KMS-11 (cell line): Measurements from ENCODE around the gene USP35.

ENCODE experiments used
- H2AFZ ChIP-seq: fragments of 200-600 bp; sonication (generic); 2 replicates; pipeline ENCODE4 v1.6.1; 2016; ENCODE audit warnings: antibody characterized with exemption, mixed run types, low read depth
- H3K27ac ChIP-seq: fragments of 200-600 bp; sonication (generic); 2 replicates; pipeline ENCODE4 v1.6.1; 2016; ENCODE audit warnings: mild to moderate bottlenecking, mixed run types
- H3K27me3 ChIP-seq: fragments of 200-600 bp; sonication (generic); 2 replicates; pipeline ENCODE4 v1.6.1; 2017; ENCODE audit warnings: mild to moderate bottlenecking, low read depth, mixed run types, moderate library complexity; ENCODE audit not compliant: insufficient read depth
- H3K36me3 ChIP-seq: fragments of 200-600 bp; sonication (generic); 2 replicates; pipeline ENCODE4 v1.6.1; 2017; ENCODE audit warnings: mild to moderate bottlenecking, mixed run types; ENCODE audit not compliant: insufficient read depth
- H3K4me1 ChIP-seq: fragments of 200-600 bp; sonication (generic); 2 replicates; pipeline ENCODE4 v1.6.1; 2016; ENCODE audit warnings: mild to moderate bottlenecking, low read depth, mixed run types; ENCODE audit not compliant: poor library complexity, severe bottlenecking
- H3K4me2 ChIP-seq: fragments of 200-600 bp; sonication (generic); 2 replicates; pipeline ENCODE4 v1.7.0; 2016; ENCODE audit warnings: mild to moderate bottlenecking, mixed run types
- H3K4me3 ChIP-seq: fragments of 200-600 bp; sonication (generic); IDR thresholded peaks from 2 replicates; pipeline ENCODE4 v1.6.1; 2017; ENCODE audit warnings: low read depth, low read length, mixed read lengths; ENCODE audit not compliant: insufficient read depth
- H3K79me2 ChIP-seq: fragments of 200-600 bp; sonication (generic); 2 replicates; pipeline ENCODE4 v1.6.1; 2016; ENCODE audit warnings: low read depth, mixed run types; ENCODE audit not compliant: insufficient read depth
- H3K9ac ChIP-seq: fragments of 200-600 bp; sonication (generic); 2 replicates; pipeline ENCODE4 v1.6.1; 2016; ENCODE audit warnings: mild to moderate bottlenecking, mixed run types
- H4K20me1 ChIP-seq: fragments of 200-600 bp; sonication (generic); 2 replicates; pipeline ENCODE4 v1.6.1; 2016; ENCODE audit warnings: mild to moderate bottlenecking, mixed run types; ENCODE audit not compliant: insufficient read depth
- CTCF ChIP-seq: fragments of 200-600 bp; sonication (generic); conservative IDR thresholded peaks from 2 replicates; pipeline ENCODE4 v1.6.1; 2017; ENCODE audit warnings: low read depth, mild to moderate bottlenecking, antibody characterized with exemption, low read length, moderate library complexity, mixed read lengths

Gene USP35

GRCh38 chr11:78255919-78256318, 67.2 kb downstream of the USP35 start:
- no peak overlapping the region for H3K27ac ChIP-seq

GRCh38 chr11:78256962-78257361, 68.2 kb downstream of the USP35 start:
- no peak overlapping the region for H3K27ac ChIP-seq
- TF ChIP-seq CTCF, result no peak
- no peaks in the 10 kb centered on the region for H3K36me3 ChIP-seq
- H2AFZ ChIP-seq, result no peak overlapping the region
- H4K20me1 ChIP-seq, result no peaks in the 10 kb centered on the region
- no peak overlapping the region for H3K9ac ChIP-seq
- no peaks in the 10 kb centered on the region for H3K27me3 ChIP-seq
- no peaks in the 10 kb centered on the region for H3K4me1 ChIP-seq
- no peak overlapping the region for H3K4me2 ChIP-seq
- H3K4me3 ChIP-seq, result no peak overlapping the region
- no peaks in the 10 kb centered on the region for H3K79me2 ChIP-seq

More at GRCh38 chr11:78255919-78256318, 67.2 kb downstream of the USP35 start:
- no peak overlapping the region for H3K9ac ChIP-seq
- H3K79me2 ChIP-seq, result no peaks in the 10 kb centered on the region
- TF ChIP-seq CTCF, result no peak
- no peak overlapping the region for H2AFZ ChIP-seq
- no peaks in the 10 kb centered on the region for H3K36me3 ChIP-seq
- H3K4me2 ChIP-seq, result no peak overlapping the region
- H3K4me1 ChIP-seq, result no peaks in the 10 kb centered on the region
- H3K27me3 ChIP-seq, result no peaks in the 10 kb centered on the region
- no peaks in the 10 kb centered on the region for H4K20me1 ChIP-seq
- no peak overlapping the region for H3K4me3 ChIP-seq

- Histone ChIP-seq H3K79me2 (no peaks in the 10 kb centered on the region), H3K27me3 (no peaks in the 10 kb centered on the region), H2AFZ (no peak overlapping the region), H3K4me2 (no peak overlapping the region), H3K4me3 (no peak overlapping the region), H3K9ac (no peak overlapping the region), H3K27ac (no peak overlapping the region), H3K4me1 (no peaks in the 10 kb centered on the region), H3K36me3 (no peaks in the 10 kb centered on the region), H4K20me1 (no peaks in the 10 kb centered on the region)
- TF ChIP-seq CTCF, result no peak
Observed at GRCh38 chr11:78257654-78258053, 68.9 kb downstream of the USP35 start.

- Histone ChIP-seq H4K20me1 (no peaks in the 10 kb centered on the region), H3K36me3 (no peaks in the 10 kb centered on the region), H3K27ac (no peak overlapping the region), H3K4me3 (no peak overlapping the region), H3K27me3 (no peaks in the 10 kb centered on the region), H3K4me2 (no peak overlapping the region), H3K4me1 (no peaks in the 10 kb centered on the region), H2AFZ (no peak overlapping the region), H3K9ac (no peak overlapping the region), H3K79me2 (no peaks in the 10 kb centered on the region)
- no peak for TF ChIP-seq CTCF
Observed at GRCh38 chr11:78259777-78260487, 71.2 kb downstream of the USP35 start.
